ENCODE data around the gene PLA2G4E. TPM values are rescaled to one million over a fixed set of nuclear protein-coding genes. Genes with fewer than 3 reads are reported as not detected.

Gene PLA2G4E
- total RNA-seq, 1 experiment from 2014 or later, result 0.09 TPM

DNA sequence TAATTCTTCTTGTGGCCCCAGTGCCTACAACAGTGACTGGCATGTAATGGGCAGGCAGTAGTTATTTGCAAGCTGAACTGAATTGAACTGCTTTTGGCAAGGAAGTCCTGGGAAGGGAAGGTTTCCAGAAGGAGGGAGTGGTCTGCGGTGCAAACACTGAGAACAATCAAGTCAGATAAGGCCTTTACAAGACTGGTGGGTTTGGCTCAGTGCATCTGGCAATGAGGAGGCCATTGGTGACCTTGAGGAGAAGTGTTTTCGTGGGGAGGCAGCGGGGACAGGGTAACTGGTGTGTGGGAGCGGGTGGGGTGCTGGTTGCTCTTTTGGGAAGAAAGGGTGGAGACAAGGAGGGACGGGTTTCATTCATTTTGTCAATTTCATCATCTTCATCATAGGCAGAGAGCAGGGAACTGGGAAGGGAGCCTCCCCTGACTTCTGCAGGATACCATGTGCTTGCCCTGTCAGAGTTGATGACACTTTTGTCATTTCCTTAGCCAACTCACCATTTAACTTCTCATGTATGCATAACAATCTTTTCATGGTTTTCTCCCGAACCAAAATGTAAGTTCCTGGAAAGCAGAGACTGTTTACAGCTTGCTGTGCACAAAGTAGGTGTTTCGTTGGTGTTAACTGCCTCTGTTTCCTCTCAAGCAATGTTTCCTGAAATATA is 40.1 kb downstream of the PLA2G4E start:
- Mint-ChIP-seq H3K36me3 (ENCODE audit: insufficient read depth, unreplicated experiment) (no peaks in the 10 kb centered on the region), H3K9me3 (ENCODE audit: low read depth, unreplicated experiment) (no peaks in the 10 kb centered on the region), H3K4me1 (ENCODE audit: low read depth, unreplicated experiment) (no peaks in the 10 kb centered on the region), H3K27ac (ENCODE audit: unreplicated experiment) (no peak overlapping the region), H3K4me3 (ENCODE audit: low read depth, unreplicated experiment) (no peak overlapping the region), H3K27me3 (ENCODE audit: unreplicated experiment) (no peaks in the 10 kb centered on the region)
- intact Hi-C loops (cut with micrococcal nuclease; ENCODE audit: unreplicated experiment), result no loop called here
- TF ChIP-seq, protein P1, sequence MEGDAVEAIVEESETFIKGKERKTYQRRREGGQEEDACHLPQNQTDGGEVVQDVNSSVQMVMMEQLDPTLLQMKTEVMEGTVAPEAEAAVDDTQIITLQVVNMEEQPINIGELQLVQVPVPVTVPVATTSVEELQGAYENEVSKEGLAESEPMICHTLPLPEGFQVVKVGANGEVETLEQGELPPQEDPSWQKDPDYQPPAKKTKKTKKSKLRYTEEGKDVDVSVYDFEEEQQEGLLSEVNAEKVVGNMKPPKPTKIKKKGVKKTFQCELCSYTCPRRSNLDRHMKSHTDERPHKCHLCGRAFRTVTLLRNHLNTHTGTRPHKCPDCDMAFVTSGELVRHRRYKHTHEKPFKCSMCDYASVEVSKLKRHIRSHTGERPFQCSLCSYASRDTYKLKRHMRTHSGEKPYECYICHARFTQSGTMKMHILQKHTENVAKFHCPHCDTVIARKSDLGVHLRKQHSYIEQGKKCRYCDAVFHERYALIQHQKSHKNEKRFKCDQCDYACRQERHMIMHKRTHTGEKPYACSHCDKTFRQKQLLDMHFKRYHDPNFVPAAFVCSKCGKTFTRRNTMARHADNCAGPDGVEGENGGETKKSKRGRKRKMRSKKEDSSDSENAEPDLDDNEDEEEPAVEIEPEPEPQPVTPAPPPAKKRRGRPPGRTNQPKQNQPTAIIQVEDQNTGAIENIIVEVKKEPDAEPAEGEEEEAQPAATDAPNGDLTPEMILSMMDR (IDR thresholded peaks at IDR 0.05; ENCODE audit: unreplicated experiment), result no peak
- no TSS peak for BruUV-seq (replicated peaks)
- no peak for DNase-seq
- CTCF ChIA-PET, result no interaction called here

DNA sequence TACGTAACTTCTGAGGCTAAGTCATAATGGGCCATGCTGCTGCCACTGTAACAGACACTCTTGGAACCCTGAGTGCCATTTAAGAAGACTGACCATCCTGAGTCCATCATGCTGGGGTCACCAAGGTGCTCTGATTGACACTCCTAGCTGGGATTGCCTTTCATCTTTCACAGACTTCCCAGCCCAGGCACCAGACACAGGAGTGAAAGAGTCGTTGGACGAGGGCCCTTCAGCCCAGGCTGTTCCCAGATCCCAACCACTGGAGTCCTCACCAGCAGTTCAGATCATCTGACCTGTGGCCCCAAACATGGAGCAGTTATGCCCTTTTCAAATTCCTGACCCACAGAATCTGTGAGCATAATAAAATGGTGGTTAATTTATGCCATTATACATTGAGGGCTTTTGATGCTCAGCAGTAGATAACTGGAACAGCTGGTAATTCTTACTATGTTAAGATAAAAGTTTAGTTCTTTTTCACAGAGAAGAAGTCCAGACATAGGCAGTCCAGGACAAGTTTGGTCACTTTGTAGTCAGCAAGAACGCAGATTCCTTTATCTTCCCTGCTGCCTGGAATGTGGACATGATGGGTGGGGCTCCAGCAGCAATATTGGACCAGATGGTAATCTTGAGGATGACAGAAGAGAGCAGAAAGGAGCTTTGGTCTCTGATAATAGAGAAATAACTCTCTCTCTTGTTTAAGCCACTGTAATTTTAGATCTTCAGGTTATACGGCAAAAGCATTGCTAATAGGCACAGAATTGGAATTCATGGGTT is 41.2 kb downstream of the PLA2G4E start:
- TF ChIP-seq, protein P1 (IDR thresholded peaks at IDR 0.05; ENCODE audit: unreplicated experiment), result no peak
- CTCF ChIA-PET, result no interaction called here
- Mint-ChIP-seq H3K9me3 (ENCODE audit: low read depth, unreplicated experiment) (no peaks in the 10 kb centered on the region), H3K27me3 (ENCODE audit: unreplicated experiment) (no peaks in the 10 kb centered on the region), H3K27ac (ENCODE audit: unreplicated experiment) (no peak overlapping the region), H3K4me1 (ENCODE audit: low read depth, unreplicated experiment) (no peaks in the 10 kb centered on the region), H3K36me3 (ENCODE audit: insufficient read depth, unreplicated experiment) (no peaks in the 10 kb centered on the region), H3K4me3 (ENCODE audit: low read depth, unreplicated experiment) (no peak overlapping the region)
- no peak for DNase-seq
- no TSS peak for BruUV-seq (replicated peaks)
- intact Hi-C loops (cut with micrococcal nuclease; ENCODE audit: unreplicated experiment), result no loop called here

DNA sequence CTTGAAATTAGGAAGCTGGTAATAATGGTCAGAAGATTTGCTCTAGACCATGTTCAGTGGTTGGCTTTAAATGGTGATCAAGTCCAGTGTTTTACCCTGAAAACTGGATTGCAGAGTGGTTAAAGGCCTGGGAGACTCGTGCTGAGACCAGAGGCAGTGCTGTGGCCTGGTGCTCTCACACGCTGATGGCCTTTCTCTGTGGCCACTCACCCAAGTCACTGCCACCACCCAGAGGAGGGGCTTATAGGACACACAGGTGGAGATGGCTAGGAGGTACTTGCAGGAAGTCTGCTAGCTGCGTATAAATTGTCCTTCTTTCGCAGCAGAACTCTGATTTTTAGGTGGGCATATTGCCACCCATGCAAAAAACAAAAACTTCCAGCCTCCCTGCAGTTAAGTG is 42.3 kb downstream of the PLA2G4E start:
- no TSS peak for BruUV-seq (replicated peaks)
- CTCF ChIA-PET, result no interaction called here
- Mint-ChIP-seq H3K4me1 (ENCODE audit: low read depth, unreplicated experiment) (no peaks in the 10 kb centered on the region), H3K4me3 (ENCODE audit: low read depth, unreplicated experiment) (no peak overlapping the region), H3K9me3 (ENCODE audit: low read depth, unreplicated experiment) (no peaks in the 10 kb centered on the region), H3K27me3 (ENCODE audit: unreplicated experiment) (no peaks in the 10 kb centered on the region), H3K27ac (ENCODE audit: unreplicated experiment) (no peak overlapping the region), H3K36me3 (ENCODE audit: insufficient read depth, unreplicated experiment) (no peaks in the 10 kb centered on the region)
- intact Hi-C loops (cut with micrococcal nuclease; ENCODE audit: unreplicated experiment), result no loop called here
- TF ChIP-seq, protein P1 (IDR thresholded peaks at IDR 0.05; ENCODE audit: unreplicated experiment), result no peak
- no peak for DNase-seq

DNA sequence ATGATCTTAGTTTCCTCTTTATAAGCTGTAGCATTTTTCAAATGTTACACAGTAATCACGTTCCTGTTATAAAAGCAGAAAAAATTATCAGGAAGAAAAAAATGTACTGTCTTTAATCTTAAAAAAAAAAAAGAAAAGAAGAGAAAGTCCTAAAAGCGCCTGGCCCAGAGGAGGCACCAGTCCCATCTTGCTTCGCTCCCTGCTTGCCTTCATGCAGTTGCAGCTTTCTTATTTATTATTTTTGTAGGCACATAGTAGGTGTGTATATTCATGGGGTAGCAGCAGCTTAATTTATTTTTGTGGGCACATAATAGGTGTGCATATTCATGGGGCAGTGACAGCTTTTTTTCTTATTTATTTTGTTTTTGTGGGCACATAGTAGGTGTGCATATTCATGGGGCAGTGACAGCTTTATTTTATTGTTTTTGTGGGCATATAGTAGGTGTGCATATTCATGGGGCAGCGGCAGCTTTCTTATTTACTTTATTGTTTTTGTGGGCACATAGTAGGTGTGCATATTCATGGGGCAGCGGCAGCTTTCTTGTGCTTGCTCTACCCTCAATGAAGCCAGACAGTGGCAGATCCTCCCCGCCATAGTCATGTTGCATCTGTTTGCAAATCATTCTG is 43.0 kb downstream of the PLA2G4E start:
- TF ChIP-seq, protein P1 (IDR thresholded peaks at IDR 0.05; ENCODE audit: unreplicated experiment), result no peak
- intact Hi-C loops (cut with micrococcal nuclease; ENCODE audit: unreplicated experiment), result no loop called here
- peaks cover 2% of the 10 kb centered on the region for H3K36me3 Mint-ChIP-seq (ENCODE audit: insufficient read depth, unreplicated experiment)

More for the DNA sequence above, 43.0 kb downstream of the PLA2G4E start:
- no peak for DNase-seq
- no TSS peak for BruUV-seq (replicated peaks)
- no peaks in the 10 kb centered on the region for H3K27me3 Mint-ChIP-seq (ENCODE audit: unreplicated experiment)
- no peaks in the 10 kb centered on the region for H3K4me1 Mint-ChIP-seq (ENCODE audit: low read depth, unreplicated experiment)
- H3K27ac Mint-ChIP-seq (ENCODE audit: unreplicated experiment), result no peak overlapping the region
- CTCF ChIA-PET, result no interaction called here
- no peak overlapping the region for H3K4me3 Mint-ChIP-seq (ENCODE audit: low read depth, unreplicated experiment)
- H3K9me3 Mint-ChIP-seq (ENCODE audit: low read depth, unreplicated experiment), result no peaks in the 10 kb centered on the region

All from Calu3 (cell line).